IMR-90 (cell line): Measurements from ENCODE around the gene TRIM6. TPM values are rescaled to one million over a fixed set of nuclear protein-coding genes. Genes with fewer than 3 reads are reported as not detected.

ENCODE experiments used
- ATAC-seq: fragments of 200-7000 bp; cut with Tn5 transposase; 2 replicates; pipeline ENCODE4 v1.9.1; 2020; ENCODE audit warnings: low read depth, mild to moderate bottlenecking, moderate library complexity
- BruUV-seq: library from RNA; stranded (reverse); fragments of 400-500 nt; replicated peaks from 2 replicates; lab custom pipeline; 2021; lab: Mats Ljungman, UMichigan
- CTCF ChIA-PET: fragments of 300-600 bp; formaldehyde crosslinking; extraction: SDS; loops from one replicate; lab custom pipeline; 2021; ENCODE audit warnings: antibody characterized with exemption; lab: Yijun Ruan, JAX
- POLR2A ChIA-PET: fragments of 300-600 bp; sonication (Branson Sonifier 250); formaldehyde crosslinking; loops from one replicate; lab custom pipeline; 2022; ENCODE audit warnings: antibody characterized with exemption; ENCODE audit not compliant: unreplicated experiment; lab: Charles Lee
- DNase-seq: peaks from one replicate; pipeline ENCODE4 v3.0.0; 2013
- H2AFZ ChIP-seq: replicated peaks from 2 replicates; pipeline ENCODE3; 2013; ENCODE audit warnings: low read length, mild to moderate bottlenecking; ENCODE audit not compliant: poor library complexity
- H2AK5ac ChIP-seq: 2 replicates; pipeline ENCODE4 v1.6.1; 2013; ENCODE audit warnings: low read depth, low read length, inconsistent platforms
- H2AK9ac ChIP-seq: replicated peaks from 2 replicates; pipeline ENCODE3; 2013; ENCODE audit warnings: mild to moderate bottlenecking, low read depth, low read length, moderate library complexity; ENCODE audit not compliant: poor library complexity
- H2BK120ac ChIP-seq: 2 replicates; pipeline ENCODE4 v1.6.1; 2013; ENCODE audit warnings: low read depth, low read length, inconsistent platforms
- H2BK15ac ChIP-seq: 3 replicates; pipeline ENCODE4 v1.6.1; 2013; ENCODE audit warnings: low read depth, low read length, inconsistent platforms
- H2BK20ac ChIP-seq: 2 replicates; pipeline ENCODE4 v1.6.1; 2013; ENCODE audit warnings: low read depth, mild to moderate bottlenecking, inconsistent platforms, low read length, moderate library complexity
- H2BK5ac ChIP-seq: 2 replicates; pipeline ENCODE4 v1.6.1; 2013; ENCODE audit warnings: mild to moderate bottlenecking, low read depth, low read length, inconsistent platforms; ENCODE audit not compliant: poor library complexity, severe bottlenecking
- H3K14ac ChIP-seq: replicated peaks from 2 replicates; pipeline ENCODE4 v1.6.1; 2013; ENCODE audit warnings: low read depth, low read length, inconsistent platforms
- H3K18ac ChIP-seq: 2 replicates; pipeline ENCODE4 v1.6.1; 2013; ENCODE audit warnings: low read depth, low read length, control low read depth
- H3K23ac ChIP-seq: 2 replicates; pipeline ENCODE4 v1.6.1; 2013; ENCODE audit warnings: low read depth, low read length, inconsistent platforms
- H3K27ac ChIP-seq: 2 replicates; pipeline ENCODE4 v1.5.1; 2013; ENCODE audit warnings: mild to moderate bottlenecking, control low read depth, low read length; ENCODE audit not compliant: insufficient read depth
- H3K27me3 ChIP-seq: 2 replicates; pipeline ENCODE4 v1.6.1; 2013; ENCODE audit warnings: low read length; ENCODE audit not compliant: control insufficient read depth, insufficient read depth
- H3K36me3 ChIP-seq: 2 replicates; pipeline ENCODE4 v1.6.1; 2013; ENCODE audit warnings: low read length, mixed read lengths; ENCODE audit not compliant: control insufficient read depth, insufficient read depth
- H3K4ac ChIP-seq: 2 replicates; pipeline ENCODE4 v1.6.1; 2013; ENCODE audit warnings: low read depth, low read length, inconsistent platforms
- H3K4me1 ChIP-seq: 2 replicates; pipeline ENCODE4 v1.6.1; 2013; ENCODE audit warnings: low read length, mixed read lengths; ENCODE audit not compliant: control insufficient read depth, insufficient read depth
- H3K4me2 ChIP-seq: 2 replicates; pipeline ENCODE4 v1.6.1; 2013; ENCODE audit warnings: low read depth, mild to moderate bottlenecking, control low read depth, low read length, moderate library complexity
- H3K4me3 ChIP-seq: 2 replicates; pipeline ENCODE4 v1.5.1; 2013; ENCODE audit warnings: low read depth, mild to moderate bottlenecking, control low read depth, low read length, moderate library complexity; ENCODE audit not compliant: insufficient read depth
- H3K56ac ChIP-seq: 2 replicates; pipeline ENCODE4 v1.6.1; 2013; ENCODE audit warnings: low read length, inconsistent platforms; ENCODE audit not compliant: insufficient read depth; ENCODE audit errors: extremely low read depth
- H3K79me1 ChIP-seq, 2 experiments: 2 replicates each; pipeline ENCODE4 v1.6.1; 2013; ENCODE audit warnings: low read length in 2 of 2, inconsistent platforms in 1 of 2, low read depth in 1 of 2
- H3K9ac ChIP-seq: 2 replicates; pipeline ENCODE4 v1.6.1; 2013; ENCODE audit warnings: low read depth, low read length, control low read depth
- H3K9me1 ChIP-seq: 2 replicates; pipeline ENCODE4 v1.6.1; 2013; ENCODE audit warnings: low read length, inconsistent platforms; ENCODE audit not compliant: insufficient read depth
- H3K9me3 ChIP-seq: 2 replicates; pipeline ENCODE4 v1.6.1; 2013; ENCODE audit warnings: low read length; ENCODE audit not compliant: control insufficient read depth, insufficient read depth
- H4K20me1 ChIP-seq: 2 replicates; pipeline ENCODE4 v1.6.1; 2013; ENCODE audit warnings: low read length, inconsistent platforms; ENCODE audit not compliant: insufficient read depth
- H4K5ac ChIP-seq: 2 replicates; pipeline ENCODE4 v1.6.1; 2013; ENCODE audit warnings: mild to moderate bottlenecking, low read depth, low read length, control low read depth
- H4K8ac ChIP-seq, 2 experiments: 2 replicates each; pipeline ENCODE4 v1.6.1; 2013; ENCODE audit warnings: low read depth in 2 of 2, low read length in 2 of 2, control low read depth in 1 of 2, inconsistent platforms in 1 of 2
- H4K91ac ChIP-seq: 2 replicates; pipeline ENCODE4 v1.6.1; 2013; ENCODE audit warnings: low read depth, low read length, inconsistent platforms; ENCODE audit not compliant: insufficient read depth
- CEBPB ChIP-seq: IDR thresholded peaks from 2 replicates; pipeline ENCODE4 v1.6.1; 2012; ENCODE audit warnings: low read depth, low read length, improper control_type of control experiment
- CTCF ChIP-seq: conservative IDR thresholded peaks from 2 replicates; pipeline ENCODE4 v1.5.1; 2012; ENCODE audit warnings: mild to moderate bottlenecking, low read depth, low read length, improper control_type of control experiment
- FOS ChIP-seq: fragments of 150-350 bp; IDR thresholded peaks from 2 replicates; pipeline ENCODE4 v1.6.1; 2016; ENCODE audit warnings: low read depth, low read length
- MXI1 ChIP-seq: IDR thresholded peaks from 2 replicates; pipeline ENCODE4 v1.6.1; 2012; ENCODE audit warnings: low read depth, mild to moderate bottlenecking, low read length, moderate library complexity, borderline replicate concordance
- NFE2L2 ChIP-seq: fragments of 150-350 bp; IDR thresholded peaks from 2 replicates; pipeline ENCODE4 v1.6.1; 2016; ENCODE audit warnings: low read depth, mild to moderate bottlenecking, low read length
- WGBS, 2 experiments: methylation state at CpG; one replicate each; pipeline versions ENCODE4 v1.1.5 to v1.1.7; 2013; ENCODE audit warnings: missing lambda C conversion rate in 2 of 2; ENCODE audit not compliant: insufficient read length in 1 of 2; ENCODE audit errors: extremely low coverage in 2 of 2; 5-methylcytosine and 5-hydroxymethylcytosine counted together
- dilution Hi-C: fragments of 300-500 bp; cut with HindIII; formaldehyde crosslinking; loops from one replicate; pipeline ENCODE4 v1.14.3; 2018; ENCODE audit warnings: low sequenced_read_pairs; ENCODE audit not compliant: unreplicated experiment
- in situ Hi-C: fragments of 300-500 bp; cut with MboI; formaldehyde crosslinking; loops from 3 replicates; pipeline ENCODE4 v1.14.3; 2019; ENCODE audit warnings: low sequenced_read_pairs, inconsistent platforms, mixed read lengths
- intact Hi-C: fragments of 100-400 bp; cut with micrococcal nuclease; formaldehyde crosslinking; loops from 2 replicates; pipeline ENCODE4 v1.10.0; 2022
- polyA plus RNA-seq, 3 experiments: library from polyadenylated mRNA; depleted of rRNA; stranded (reverse); fragments of >200 nt; gene quantifications; 2 replicates each; pipeline ENCODE4 v1.2.3, GENCODE V29; 2012; ENCODE audit warnings: low replicate concordance in 1 of 3
- total RNA-seq: library from RNA; depleted of rRNA; stranded (reverse); fragments of >200 nt; gene quantifications from 2 replicates; pipeline ENCODE4 v1.2.3, GENCODE V29; 2012

The TRIM6 gene
- total and polyA plus RNA-seq, 2 of the 4 experiments (the other 2 are of a cell fraction), result 3.9 to 4.7 TPM

- no peak for TF ChIP-seq CTCF
These were observed 28.8 kb downstream of the TRIM6 start (continued) for GRCh38 chr11:5625281-5625680.

DNA sequence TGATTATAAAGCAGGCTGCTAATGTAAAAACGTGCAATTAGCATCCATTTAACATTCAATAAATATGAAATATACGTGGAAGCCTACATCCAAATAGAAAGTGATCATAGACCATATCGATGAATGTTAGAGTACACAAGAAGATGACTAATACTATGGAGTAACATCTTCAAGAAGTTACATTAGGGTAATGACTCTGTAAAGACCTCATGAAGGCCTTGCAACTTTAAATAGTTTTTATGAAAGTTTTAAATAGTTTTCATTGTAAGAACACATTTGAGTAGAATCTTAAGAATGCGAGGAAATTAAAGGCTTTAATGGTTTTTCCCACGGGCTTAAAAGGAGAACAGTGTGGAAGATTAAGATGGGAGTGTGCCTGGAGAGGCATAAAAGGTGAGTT, 29.8 kb downstream of the TRIM6 start:
- intact Hi-C loops (no loop called here), dilution Hi-C loops (no loop called here), in situ Hi-C loops (no loop called here)
- ChIA-PET POLR2A (no interaction called here), CTCF (interaction anchor here (0.7 kb wide), 1 partner anchor 20 kb away, joined by 4 read pairs; no protein-coding TSS in a partner anchor)
- peak overlapping the region; percentile 51 for H2BK5ac ChIP-seq
- H3K4me3 ChIP-seq, result no peak overlapping the region
- peak overlapping the region; percentile 98 for H3K18ac ChIP-seq
- H3K9me3 ChIP-seq, result no peaks in the 10 kb centered on the region
- peak overlapping the region; percentile 82 for H3K4me2 ChIP-seq
- peak overlapping the region; percentile 38 for H4K91ac ChIP-seq
- H4K5ac ChIP-seq, result peak overlapping the region; percentile 88
- H2BK120ac ChIP-seq, result peak overlapping the region; percentile 48; the same call in 1 of the 2 replicates
- no peak overlapping the region for H3K56ac ChIP-seq
- H2AK5ac ChIP-seq, result peak overlapping the region; percentile 85; the same call in 1 of the 2 replicates
- no peak overlapping the region for H3K23ac ChIP-seq
- no peak overlapping the region for H3K9ac ChIP-seq
- no peak overlapping the region for H2AK9ac ChIP-seq
- 0 out of 2 replicates have a peak overlapping the region, but pooled peaks have one; percentile 19 for H3K14ac ChIP-seq
- H4K20me1 ChIP-seq, result no peaks in the 10 kb centered on the region
- no peaks in the 10 kb centered on the region for H3K36me3 ChIP-seq
- H2AFZ ChIP-seq, result no peak overlapping the region
- peaks cover 0 to 16% of the 10 kb centered on the region in 2 experiments; a peak in 3 of 4 replicates for H3K79me1 ChIP-seq
- no TSS peak for BruUV-seq
- H3K27ac ChIP-seq, result peak overlapping the region; percentile 84; the same call in 1 of the 2 replicates
- H3K4ac ChIP-seq, result peak overlapping the region; percentile 71
- H2BK15ac ChIP-seq, result 0 out of 3 replicates have a peak overlapping the region, but pooled peaks have one; percentile 55
- H3K9me1 ChIP-seq, result peaks cover 10% of the 10 kb centered on the region
- peak overlapping the region; percentile 67; the same call in 1 of the 2 replicates for H2BK20ac ChIP-seq
- H3K27me3 ChIP-seq, result no peaks in the 10 kb centered on the region
- WGBS, 2 experiments, result 83% methylated on average over 2 of the region's 5 CpGs; no CpG with 5 or more reads in 1 of the 2 experiments
- ATAC-seq (peak; percentile 8), DNase-seq (peak; percentile 70)
- H3K4me1 ChIP-seq, result peaks cover 14% of the 10 kb centered on the region
- peak overlapping the region; percentile 15 to 78; a peak in 2 of 4 replicates for H4K8ac ChIP-seq
- TF ChIP-seq MXI1, result no peak
- peak; percentile 78 for TF ChIP-seq CEBPB
- peak; percentile 53; the same call in 1 of the 2 replicates for TF ChIP-seq FOS
- TF ChIP-seq NFE2L2, result no peak
